ENCODE data around the gene PTCD3. TPM values are rescaled to one million over a fixed set of nuclear protein-coding genes. Genes with fewer than 3 reads are reported as not detected.

The PTCD3 gene
- total RNA-seq, 2 donors from 2014 or later: 184 to 191 TPM

DNA sequence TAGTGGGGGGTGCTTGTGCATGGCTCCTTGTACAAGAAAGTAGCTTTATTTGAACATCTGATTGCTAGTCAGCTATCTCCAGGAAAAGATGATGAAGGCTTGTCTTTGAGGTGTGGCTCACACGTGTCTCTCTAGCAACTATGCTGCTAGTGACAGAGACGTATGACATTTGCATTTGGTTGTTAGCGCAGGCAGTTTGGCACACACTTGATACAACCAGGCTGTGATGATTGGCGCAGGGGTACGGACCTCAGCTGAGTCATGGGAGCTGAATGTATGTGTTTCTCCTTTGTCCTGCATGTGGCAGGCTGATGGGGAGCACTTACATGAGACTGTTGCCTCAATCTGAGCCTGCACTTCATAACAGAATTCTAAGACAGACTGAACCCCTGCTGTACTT, 29.6 kb downstream of the PTCD3 start:
- H3K4me3 ChIP-seq (ENCODE audit: low read length): no peak overlapping the region
- H3K36me3 ChIP-seq (ENCODE audit: control insufficient read depth, insufficient read depth, low read length): peaks cover 97% of the 10 kb centered on the region
- no peaks in the 10 kb centered on the region for H3K27me3 ChIP-seq (ENCODE audit: control insufficient read depth, insufficient read depth, low read length, poor library complexity, severe bottlenecking)
- Mint-ChIP-seq H3K27me3 (ENCODE audit: insufficient read depth) (no peaks in the 10 kb centered on the region), H3K4me1 (peaks cover 5% of the 10 kb centered on the region), H3K27ac (no peak overlapping the region), H3K9me3 (no peaks in the 10 kb centered on the region), H3K36me3 (ENCODE audit: low read depth) (peaks cover 92% of the 10 kb centered on the region), H3K4me3 (no peak overlapping the region)
- no peak overlapping the region for H3K27ac ChIP-seq (ENCODE audit: low read depth, low read length)
- no peak for TF ChIP-seq CTCF (conservative IDR thresholded peaks at IDR 0.05)
- H3K9me3 ChIP-seq (ENCODE audit: control insufficient read depth, low read length): no peaks in the 10 kb centered on the region
- no peak overlapping the region for H3K9ac ChIP-seq (ENCODE audit: extremely low read depth, low read length, poor library complexity, severe bottlenecking)
- H3K4me1 ChIP-seq (ENCODE audit: control insufficient read depth, insufficient read depth, low read length): no peaks in the 10 kb centered on the region
- no peak for DNase-seq
- WGBS, 2 experiments (ENCODE audit: insufficient coverage in 1 of 2, insufficient read length in 1 of 2): 96% methylated on average over 5 of the region's 5 CpGs

DNA sequence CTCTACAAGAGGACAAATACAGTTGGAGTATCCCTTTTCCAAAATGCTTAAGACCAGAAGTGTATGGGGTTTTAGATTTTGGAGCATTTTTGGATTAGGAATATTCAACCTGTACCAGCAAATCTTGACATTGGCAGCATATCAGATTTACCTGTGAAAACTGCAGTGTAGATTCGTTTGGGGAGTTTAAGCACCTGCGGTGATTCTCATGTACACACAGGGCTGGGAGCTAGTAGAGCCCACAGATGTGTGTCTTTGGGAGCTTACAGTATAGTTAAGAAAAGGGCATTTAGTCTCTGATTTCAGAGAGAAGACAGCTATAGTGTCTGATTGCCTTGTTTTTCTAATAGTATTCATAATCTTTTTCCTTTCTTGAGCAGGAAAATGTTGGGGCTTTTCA, 30.1 kb downstream of the PTCD3 start:
- H3K27ac ChIP-seq (ENCODE audit: low read depth, low read length): no peak overlapping the region
- H3K9me3 Mint-ChIP-seq: no peaks in the 10 kb centered on the region
- DNase-seq: no peak
- H3K27ac Mint-ChIP-seq: no peak overlapping the region
- H3K27me3 ChIP-seq (ENCODE audit: control insufficient read depth, insufficient read depth, low read length, poor library complexity, severe bottlenecking): no peaks in the 10 kb centered on the region
- peaks cover 5% of the 10 kb centered on the region for H3K4me1 Mint-ChIP-seq
- H3K27me3 Mint-ChIP-seq (ENCODE audit: insufficient read depth): no peaks in the 10 kb centered on the region
- H3K4me3 ChIP-seq (ENCODE audit: low read length): no peak overlapping the region
- no peaks in the 10 kb centered on the region for H3K9me3 ChIP-seq (ENCODE audit: control insufficient read depth, low read length)
- no peak overlapping the region for H3K9ac ChIP-seq (ENCODE audit: extremely low read depth, low read length, poor library complexity, severe bottlenecking)
- no peaks in the 10 kb centered on the region for H3K4me1 ChIP-seq (ENCODE audit: control insufficient read depth, insufficient read depth, low read length)
- H3K4me3 Mint-ChIP-seq: no peak overlapping the region
- 83 to 94% methylated on average over 2 of the region's 2 CpGs for WGBS, 2 experiments (ENCODE audit: insufficient coverage in 1 of 2, insufficient read length in 1 of 2)
- peaks cover 97% of the 10 kb centered on the region for H3K36me3 ChIP-seq (ENCODE audit: control insufficient read depth, insufficient read depth, low read length)
- H3K36me3 Mint-ChIP-seq (ENCODE audit: low read depth): peaks cover 92% of the 10 kb centered on the region
- TF ChIP-seq CTCF (conservative IDR thresholded peaks at IDR 0.05): no peak

GRCh38 chr2:86138736-86139625, 32.9 kb downstream of the PTCD3 start:
- no peaks in the 10 kb centered on the region for H3K27me3 Mint-ChIP-seq (ENCODE audit: insufficient read depth)
- peaks cover 85% of the 10 kb centered on the region for H3K36me3 Mint-ChIP-seq (ENCODE audit: low read depth)
- Histone ChIP-seq H3K27me3 (ENCODE audit: control insufficient read depth, insufficient read depth, low read length, poor library complexity, severe bottlenecking) (no peaks in the 10 kb centered on the region), H3K4me1 (ENCODE audit: control insufficient read depth, insufficient read depth, low read length) (peaks cover 4% of the 10 kb centered on the region), H3K36me3 (ENCODE audit: control insufficient read depth, insufficient read depth, low read length) (peaks cover 93% of the 10 kb centered on the region), H3K9me3 (ENCODE audit: control insufficient read depth, low read length) (no peaks in the 10 kb centered on the region), H3K27ac (ENCODE audit: low read depth, low read length) (no peak overlapping the region), H3K9ac (ENCODE audit: extremely low read depth, low read length, poor library complexity, severe bottlenecking) (no peak overlapping the region), H3K4me3 (ENCODE audit: low read length) (no peak overlapping the region)
- no peak overlapping the region for H3K4me3 Mint-ChIP-seq
- TF ChIP-seq CTCF (conservative IDR thresholded peaks at IDR 0.05): no peak
- H3K27ac Mint-ChIP-seq: no peak overlapping the region
- no peaks in the 10 kb centered on the region for H3K4me1 Mint-ChIP-seq
- DNase-seq: no peak
- WGBS, 2 experiments (ENCODE audit: insufficient coverage in 1 of 2, insufficient read length in 1 of 2): 93 to 97% methylated on average over 6 to 7 of the region's 7 CpGs
- no peaks in the 10 kb centered on the region for H3K9me3 Mint-ChIP-seq
